Uterus (tissue), 2 donors: Measurements from ENCODE around the gene PPBP.

Source experiments
- POLR2A ChIP-seq, 2 donors: fragments of 450-650 bp; IDR thresholded peaks; one replicate each; pipeline ENCODE4 v1.6.1; 2016; ENCODE audit warnings: antibody characterized with exemption in 2 of 2, mild to moderate bottlenecking in 1 of 2, moderate library complexity in 1 of 2
- TF ChIP-seq, protein P1 (sequence below), 4 experiments: fragments of 200-600 bp in 2 of 4; fragments of 450-650 bp in 2 of 4; sonication (generic) in 2 of 4; IDR thresholded peaks; one replicate each; pipeline ENCODE4 v1.5.1; 2016 to 2019; ENCODE audit warnings: antibody characterized with exemption in 4 of 4, mild to moderate bottlenecking in 2 of 4, moderate library complexity in 1 of 4

DNA sequence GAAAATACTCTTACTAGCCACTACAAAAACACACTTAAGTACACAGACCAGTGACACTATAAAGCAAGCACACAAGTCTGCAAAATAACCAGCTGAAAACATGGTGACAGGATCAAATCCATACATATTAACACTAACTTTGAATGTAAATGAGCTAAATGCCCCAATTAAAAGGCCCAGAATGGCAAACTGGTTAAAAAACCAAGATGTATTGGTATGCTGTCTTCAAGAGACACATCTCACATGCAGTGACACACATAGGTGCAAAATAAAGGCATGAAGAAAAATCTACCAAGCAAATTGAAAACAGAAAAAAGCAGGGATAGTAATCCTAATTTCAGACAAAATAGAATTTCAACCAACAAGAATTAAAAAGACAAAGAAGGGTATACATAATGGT, 17.0 kb downstream of the PPBP start:
- TF ChIP-seq, protein P1, sequence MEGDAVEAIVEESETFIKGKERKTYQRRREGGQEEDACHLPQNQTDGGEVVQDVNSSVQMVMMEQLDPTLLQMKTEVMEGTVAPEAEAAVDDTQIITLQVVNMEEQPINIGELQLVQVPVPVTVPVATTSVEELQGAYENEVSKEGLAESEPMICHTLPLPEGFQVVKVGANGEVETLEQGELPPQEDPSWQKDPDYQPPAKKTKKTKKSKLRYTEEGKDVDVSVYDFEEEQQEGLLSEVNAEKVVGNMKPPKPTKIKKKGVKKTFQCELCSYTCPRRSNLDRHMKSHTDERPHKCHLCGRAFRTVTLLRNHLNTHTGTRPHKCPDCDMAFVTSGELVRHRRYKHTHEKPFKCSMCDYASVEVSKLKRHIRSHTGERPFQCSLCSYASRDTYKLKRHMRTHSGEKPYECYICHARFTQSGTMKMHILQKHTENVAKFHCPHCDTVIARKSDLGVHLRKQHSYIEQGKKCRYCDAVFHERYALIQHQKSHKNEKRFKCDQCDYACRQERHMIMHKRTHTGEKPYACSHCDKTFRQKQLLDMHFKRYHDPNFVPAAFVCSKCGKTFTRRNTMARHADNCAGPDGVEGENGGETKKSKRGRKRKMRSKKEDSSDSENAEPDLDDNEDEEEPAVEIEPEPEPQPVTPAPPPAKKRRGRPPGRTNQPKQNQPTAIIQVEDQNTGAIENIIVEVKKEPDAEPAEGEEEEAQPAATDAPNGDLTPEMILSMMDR (IDR thresholded peaks at IDR 0.05), result no peak
- no peak for TF ChIP-seq POLR2A (IDR thresholded peaks at IDR 0.05)
